HCT116 (cell line): ENCODE data around the gene PHF5A. TPM values are rescaled to one million over a fixed set of nuclear protein-coding genes. Genes with fewer than 3 reads are reported as not detected.

Source experiments
- ATAC-seq: fragments of 200-7000 bp; cut with Tn5 transposase; 2 replicates; pipeline ENCODE4 v1.9.1; 2020; ENCODE audit warnings: mild to moderate bottlenecking, moderate library complexity
- Bru-seq: library from RNA; stranded (reverse); fragments of 400-500 nt; gene quantifications from one replicate; lab custom pipeline; 2021; lab: Mats Ljungman, UMichigan
- BruChase-seq, 2 experiments: library from RNA; stranded (reverse); fragments of 400-500 nt; gene quantifications; one replicate each; lab custom pipeline; 2021; lab: Mats Ljungman, UMichigan
- BruUV-seq: library from RNA; stranded (reverse); fragments of 400-500 nt; replicated peaks from 2 replicates; lab custom pipeline; 2021; lab: Mats Ljungman, UMichigan
- CTCF ChIA-PET: fragments of 300-600 bp; sonication (Branson Sonifier 250); formaldehyde crosslinking; loops from one replicate; lab custom pipeline; 2021; ENCODE audit warnings: antibody characterized with exemption; lab: Charles Lee
- POLR2A ChIA-PET: fragments of 300-600, 350-600 bp; sonication (Branson Sonifier 250); formaldehyde crosslinking; loops from one replicate; lab custom pipeline; 2021; ENCODE audit warnings: antibody characterized with exemption; lab: Charles Lee
- RAD21 ChIA-PET, 2 experiments: fragments of 300-600 bp; sonication (Branson Sonifier 250); formaldehyde crosslinking; loops; one replicate each; lab custom pipeline; 2023; ENCODE audit warnings: low total read pairs in 2 of 2; ENCODE audit not compliant: uncharacterized antibody in 2 of 2, unreplicated experiment in 2 of 2, low non-redundant PET in 1 of 2; lab: Charles Lee
- DNase-seq: peaks from one replicate; pipeline ENCODE4 v3.0.0-alpha.2; 2010; ENCODE audit warnings: low read depth, low spot score
- H2AFZ ChIP-seq: fragments of 200-600 bp; shearing (Covaris generic), sonication (generic); 2 replicates; pipeline ENCODE4 v1.6.1; 2017; ENCODE audit warnings: low read depth, mixed run types, mixed read lengths, antibody characterized with exemption, low read length; ENCODE audit not compliant: poor library complexity, severe bottlenecking
- H3K27ac ChIP-seq: 2 replicates; pipeline ENCODE4 v1.5.1; 2012; ENCODE audit warnings: low read depth, low read length
- H3K27me3 ChIP-seq: fragments of 200-600 bp; sonication (generic); 2 replicates; pipeline ENCODE4 v1.6.1; 2016; ENCODE audit warnings: mixed run types, low read length, mixed read lengths; ENCODE audit not compliant: insufficient read depth
- H3K36me3 ChIP-seq, 2 experiments: fragments of 200-500 bp in 1 of 2; fragments of 200-600 bp in 1 of 2; sonication (Bioruptor generic) in 1 of 2; sonication (generic) in 1 of 2; 2 replicates each; pipeline versions ENCODE4 v1.5.1 to v1.6.1; 2014 to 2016; ENCODE audit warnings: low read length in 2 of 2, inconsistent platforms in 1 of 2, mixed read lengths in 1 of 2, mixed run types in 1 of 2; ENCODE audit not compliant: insufficient read depth in 2 of 2, control insufficient read depth in 1 of 2
- H3K4me1 ChIP-seq, 2 experiments: fragments of 200-600 bp in 1 of 2; sonication (generic) in 1 of 2; 2 replicates each; pipeline versions ENCODE4 v1.5.1 to v1.6.1; 2012 to 2017; ENCODE audit warnings: low read length in 2 of 2, inconsistent platforms in 1 of 2, mild to moderate bottlenecking in 1 of 2, mixed read lengths in 1 of 2, mixed run types in 1 of 2, moderate library complexity in 1 of 2; ENCODE audit not compliant: insufficient read depth in 2 of 2, control insufficient read depth in 1 of 2
- H3K4me2 ChIP-seq: fragments of 200-600 bp; sonication (generic); 2 replicates; pipeline ENCODE4 v1.6.1; 2017; ENCODE audit warnings: mixed run types, low read length, mixed read lengths
- H3K4me3 ChIP-seq, 2 experiments: fragments of 200-600 bp in 1 of 2; sonication (generic) in 1 of 2; replicated peaks in 1 of 2; 2 replicates each; pipeline ENCODE4 v1.5.1; 2011 to 2016; ENCODE audit warnings: low read length in 2 of 2, control low read depth in 1 of 2, low read depth in 1 of 2, mild to moderate bottlenecking in 1 of 2, mixed read lengths in 1 of 2, mixed run types in 1 of 2
- H3K79me2 ChIP-seq: fragments of 200-600 bp; sonication (generic); 2 replicates; pipeline ENCODE4 v1.6.1; 2017; ENCODE audit warnings: mild to moderate bottlenecking, mixed run types, low read length, moderate library complexity, mixed read lengths; ENCODE audit not compliant: insufficient read depth
- H3K9ac ChIP-seq: fragments of 200-600 bp; sonication (generic); 2 replicates; pipeline ENCODE4 v1.6.1; 2016; ENCODE audit warnings: low read length, mixed read lengths
- H3K9me2 ChIP-seq: fragments of 200-600 bp; sonication (generic), shearing (Covaris generic); 2 replicates; pipeline ENCODE4 v1.6.1; 2017; ENCODE audit warnings: mixed run types, mild to moderate bottlenecking, moderate library complexity; ENCODE audit not compliant: insufficient read depth
- H3K9me3 ChIP-seq, 2 experiments: fragments of 200-500 bp in 1 of 2; fragments of 200-600 bp in 1 of 2; sonication (Bioruptor generic) in 1 of 2; sonication (generic) in 1 of 2; 2 replicates each; pipeline ENCODE4 v1.6.1; 2014 to 2017; ENCODE audit warnings: low read length in 2 of 2, mixed read lengths in 2 of 2, inconsistent platforms in 1 of 2, low read depth in 1 of 2, mild to moderate bottlenecking in 1 of 2, mixed run types in 1 of 2, moderate library complexity in 1 of 2; ENCODE audit not compliant: control insufficient read depth in 1 of 2, insufficient read depth in 1 of 2
- H4K20me1 ChIP-seq: fragments of 200-600 bp; sonication (generic), shearing (Covaris generic); 2 replicates; pipeline ENCODE4 v1.6.1; 2017; ENCODE audit warnings: mixed run types, mild to moderate bottlenecking, moderate library complexity; ENCODE audit not compliant: insufficient read depth
- ATF3 ChIP-seq: IDR thresholded peaks from 2 replicates; pipeline ENCODE4 v1.6.1; 2012
- CBX3 ChIP-seq: IDR thresholded peaks from 2 replicates; pipeline ENCODE4 v1.6.1; 2012; ENCODE audit warnings: low read depth
- CEBPB ChIP-seq: IDR thresholded peaks from 2 replicates; pipeline ENCODE4 v1.6.1; 2012; ENCODE audit warnings: low read depth
- CTCF ChIP-seq, 3 experiments: fragments of 200-600 bp in 1 of 3; sonication (generic) in 1 of 3; IDR thresholded peaks in 2 of 3; conservative IDR thresholded peaks in 1 of 3; 2 replicates each; pipeline ENCODE4 v1.5.1; 2012 to 2017; ENCODE audit warnings: low read depth in 2 of 3, low read length in 2 of 3, antibody characterized with exemption in 1 of 3, borderline replicate concordance in 1 of 3, control low read depth in 1 of 3, mild to moderate bottlenecking in 1 of 3, mixed read lengths in 1 of 3, mixed run types in 1 of 3, moderate library complexity in 1 of 3; ENCODE audit not compliant: insufficient read depth in 1 of 3
- EGR1 ChIP-seq: IDR thresholded peaks from 2 replicates; pipeline ENCODE4 v1.6.1; 2012; ENCODE audit warnings: low read depth
- ELF1 ChIP-seq: IDR thresholded peaks from 2 replicates; pipeline ENCODE4 v1.6.1; 2012; ENCODE audit warnings: low read depth, borderline replicate concordance
- EZH2 ChIP-seq: fragments of 200-600 bp; sonication (generic); IDR thresholded peaks from 2 replicates; pipeline ENCODE4 v1.6.1; 2017; ENCODE audit warnings: antibody characterized with exemption, mixed run types
- EZH2phosphoT487 ChIP-seq: fragments of 200-600 bp; IDR thresholded peaks from 2 replicates; pipeline ENCODE4 v1.6.1; 2018; ENCODE audit warnings: antibody characterized with exemption, borderline replicate concordance
- FOSL1 ChIP-seq: IDR thresholded peaks from 2 replicates; pipeline ENCODE4 v1.6.1; 2012; ENCODE audit warnings: low read depth
- JUND ChIP-seq: IDR thresholded peaks from 2 replicates; pipeline ENCODE4 v1.6.1; 2012
- MAX ChIP-seq: IDR thresholded peaks from 2 replicates; pipeline ENCODE4 v1.6.1; 2012
- POLR2A ChIP-seq: IDR thresholded peaks from 2 replicates; pipeline ENCODE4 v1.7.0; 2011; ENCODE audit warnings: borderline replicate concordance; ENCODE audit not compliant: insufficient read depth, insufficient read length; ENCODE audit errors: extremely low read depth
- POLR2AphosphoS5 ChIP-seq: IDR thresholded peaks from 2 replicates; pipeline ENCODE4 v1.6.1; 2011; ENCODE audit warnings: mild to moderate bottlenecking, low read depth, low read length, moderate library complexity
- RAD21 ChIP-seq: IDR thresholded peaks from 2 replicates; pipeline ENCODE4 v1.6.1; 2012; ENCODE audit warnings: low read depth, mild to moderate bottlenecking
- REST ChIP-seq: IDR thresholded peaks from 2 replicates; pipeline ENCODE4 v1.6.1; 2012; ENCODE audit warnings: low read depth
- SIN3A ChIP-seq: IDR thresholded peaks from 2 replicates; pipeline ENCODE4 v1.6.1; 2012; ENCODE audit warnings: low read depth
- SP1 ChIP-seq: IDR thresholded peaks from 2 replicates; pipeline ENCODE4 v1.6.1; 2012; ENCODE audit warnings: low read depth
- YY1 ChIP-seq: IDR thresholded peaks from 2 replicates; pipeline ENCODE4 v1.6.1; 2011; ENCODE audit warnings: low read length, low read depth, moderate library complexity, mild to moderate bottlenecking; ENCODE audit not compliant: insufficient replicate concordance; ENCODE audit errors: extremely low read depth
- ZFX ChIP-seq: fragments of 450-650 bp; IDR thresholded peaks from 2 replicates; pipeline ENCODE4 v1.6.1; 2017
- ZNF274 ChIP-seq: fragments of 200-500 bp; sonication (Bioruptor generic); IDR thresholded peaks from 2 replicates; pipeline ENCODE4 v1.6.1; 2014; ENCODE audit warnings: mild to moderate bottlenecking, low read depth, low read length, inconsistent platforms
- intact Hi-C: fragments of 100-400 bp; cut with micrococcal nuclease; formaldehyde crosslinking; loops from 2 replicates; pipeline ENCODE4 v1.10.0; 2022
- long read RNA-seq: library from polyadenylated mRNA; unstranded; transcript quantifications from one replicate; pipeline ENCODE4 v2.0.0, GENCODE V29; 2021; ENCODE audit not compliant: unreplicated experiment
- polyA plus RNA-seq: library from polyadenylated mRNA; unstranded; fragments of >200 nt; gene quantifications from 2 replicates; pipeline ENCODE4 v1.2.1, GENCODE V29; 2012; ENCODE audit warnings: missing spikeins
- total RNA-seq: library from RNA; stranded (reverse); gene quantifications from one replicate; pipeline ENCODE4 v1.2.1, GENCODE V29; 2021; ENCODE audit not compliant: unreplicated experiment

PHF5A gene
- 86.0 TPM for total RNA-seq
- 49.2 and 58.8 TPM in 2 replicates for polyA plus RNA-seq
- Bru-seq, nascent RNA = percentile 92 among the genes with signal in this experiment
- BruChase-seq, experiment 1, labeled RNA remaining after a 6-hour chase = percentile 89 among the genes with signal in this experiment
- BruChase-seq, experiment 2, labeled RNA remaining after a 2-hour chase = percentile 92 among the genes with signal in this experiment
- long read RNA-seq, transcript PHF5A-201 (4 exons, 1,086 nt) = major isoform, 42 of 53 reads
- long read RNA-seq, partial matches to known transcripts = 0 of 53 reads
- long read RNA-seq, other reads (novel, unspliced or antisense) = 9 of 53 reads

GRCh38 chr22:41468381-41469217 lies at the start of gene PHF5A, which contains the start of gene ACO2:
Gene PHF5A, minus strand, starts transcription at chr22:41468692. Its CDS starts 39 bp downstream, at chr22:41468653.
Gene ACO2, plus strand, starts transcription at chr22:41469117. Its CDS starts 30 bp downstream, at chr22:41469147.
- RAD21 ChIA-PET = no interaction called here
- POLR2A ChIA-PET = interaction anchor here (0.7 to 2.5 kb wide), 10 partner anchors 10 to 638 kb away, joined by 3 to 57 read pairs (median 5); partner anchors contain the start of genes PMM1 and TOB2
- H3K9ac ChIP-seq = peak within 1 kb of the TSS; percentile 94
- no peaks in the 10 kb centered on the region for H3K9me3 ChIP-seq
- no peaks in the 10 kb centered on the region for H3K27me3 ChIP-seq
- BruUV-seq = no TSS peak
- H3K4me1 ChIP-seq = peaks cover 14 to 17% of the 10 kb centered on the region in 2 experiments; a peak in 3 of 4 replicates
- no peaks in the 10 kb centered on the region for H3K9me2 ChIP-seq
- H2AFZ ChIP-seq = no peak within 1 kb of the TSS
- H3K4me3 ChIP-seq = peak within 1 kb of the TSS; percentile 83 to 87
- CTCF ChIA-PET = interaction anchor here (0.8 to 1.4 kb wide), 6 partner anchors 20 to 546 kb away, joined by 3 to 6 read pairs (median 3); no protein-coding TSS in a partner anchor
- peak within 1 kb of the TSS; percentile 85 for H3K27ac ChIP-seq
- no peaks in the 10 kb centered on the region for H4K20me1 ChIP-seq
- peak; percentile 97 for DNase-seq
- peaks cover 28 to 40% of the 10 kb centered on the region in 2 experiments; a peak in 3 of 4 replicates for H3K36me3 ChIP-seq
- peak; percentile 92 for ATAC-seq
- peak within 1 kb of the TSS; percentile 86 for H3K4me2 ChIP-seq
- H3K79me2 ChIP-seq = peaks cover 94% of the 10 kb centered on the region
- intact Hi-C loops = loop anchor here (1.0 kb wide), 1 partner anchor 20 kb away; no protein-coding TSS in a partner anchor
- TF ChIP-seq REST (no peak), ELF1 (peak; percentile 91), CTCF (IDR thresholded peaks at IDR 0.05 in 2 of 3, conservative IDR thresholded peaks at IDR 0.05 in 1 of 3; ENCODE audit: borderline replicate concordance in 1 of 3, insufficient read depth in 1 of 3, low read depth in 2 of 3, low read length in 2 of 3) (no peak), FOSL1 (no peak), CBX3 (no peak; the same call in 1 of the 2 replicates), EGR1 (peak; percentile 33; the same call in 1 of the 2 replicates), POLR2AphosphoS5 (peak; percentile 68), RAD21 (no peak), POLR2A (peak; percentile 40), SIN3A (no peak; the same call in none of the 2 replicates), YY1 (peak; percentile 98), EZH2phosphoT487 (no peak), EZH2 (no peak), ATF3 (no peak), ZNF274 (no peak), CEBPB (no peak), MAX (peak; percentile 66), JUND (no peak; the same call in 1 of the 2 replicates), SP1 (peak; percentile 94), ZFX (no peak)
